Renal cortex interstitium (tissue), 11 donors: ENCODE data around the gene RGMA. TPM values are rescaled to one million over a fixed set of nuclear protein-coding genes. Genes with fewer than 3 reads are reported as not detected.
"Not testable (repeated sequence)": the region's sequence is repeated elsewhere in the genome, so short reads cannot be mapped to it uniquely, and the experiment has no call there.

Source experiments
- DNase-seq, 11 donors: peaks; one replicate each; pipeline ENCODE4 v3.0.0-alpha.2; 2013; ENCODE audit warnings: low read depth in 9 of 11, low spot score in 4 of 11; ENCODE audit errors: extremely low read depth in 1 of 11
- polyA plus RNA-seq, 3 donors: library from polyadenylated mRNA; unstranded; fragments of 120-200 nt; gene quantifications; one replicate each; pipeline ENCODE4 v1.2.1, GENCODE V29; 2013; ENCODE audit not compliant: insufficient read length in 3 of 3

The RGMA gene
- polyA plus RNA-seq, 3 donors: 8.6 to 12.2 (median 10.2) TPM

GRCh38 chr15:93042691-93043378, 46.2 kb downstream of the RGMA start:
- DNase-seq: no peak

- DNase-seq: no peak
Observed at GRCh38 chr15:93042211-93042610, 46.8 kb downstream of the RGMA start.

- DNase-seq: no peak
Observed at GRCh38 chr15:93041159-93041547, 47.9 kb downstream of the RGMA start.

- DNase-seq: no peak
Observed at GRCh38 chr15:93040288-93041158, 48.5 kb downstream of the RGMA start.

GRCh38 chr15:93039562-93040287, 49.3 kb downstream of the RGMA start:
- DNase-seq: not testable (repeated sequence)

GRCh38 chr15:93037820-93038705, 50.9 kb downstream of the RGMA start:
- no peak for DNase-seq

GRCh38 chr15:93036951-93037819, 51.8 kb downstream of the RGMA start:
- no peak for DNase-seq

- DNase-seq: peak in 7 of 11 donors; percentile 27 to 55 (median 37)
Observed at GRCh38 chr15:93035953-93036810, 52.8 kb downstream of the RGMA start.

- no peak for DNase-seq
Observed at GRCh38 chr15:93035092-93035915, 53.7 kb downstream of the RGMA start.

GRCh38 chr15:93034512-93034911, 54.5 kb downstream of the RGMA start:
- no peak for DNase-seq

- DNase-seq: no peak
Observed at GRCh38 chr15:93033434-93034045, 55.5 kb downstream of the RGMA start.

GRCh38 chr15:93032515-93033206, 56.4 kb downstream of the RGMA start:
- DNase-seq: not testable (repeated sequence)

- not testable (repeated sequence) for DNase-seq
Observed at GRCh38 chr15:93031557-93032384, 57.2 kb downstream of the RGMA start.

GRCh38 chr15:93031103-93031464, 57.9 kb downstream of the RGMA start:
- no peak for DNase-seq
